Glutamatergic neuron (in vitro differentiated cells): ENCODE data around the gene SKAP2. TPM values are rescaled to one million over a fixed set of nuclear protein-coding genes. Genes with fewer than 3 reads are reported as not detected.

Experiments
- DNase-seq: peaks from one replicate; pipeline ENCODE4 v3.0.0; 2022
- H3K27ac Mint-ChIP-seq: one replicate; pipeline ENCODE4 v1.8.0; 2020; ENCODE audit warnings: mild to moderate bottlenecking, mixed read lengths, inconsistent platforms; ENCODE audit not compliant: unreplicated experiment
- H3K27me3 Mint-ChIP-seq: one replicate; pipeline ENCODE4 v1.8.0; 2020; ENCODE audit warnings: mild to moderate bottlenecking, moderate library complexity, mixed read lengths, inconsistent platforms; ENCODE audit not compliant: unreplicated experiment
- H3K36me3 Mint-ChIP-seq: one replicate; pipeline ENCODE4 v1.8.0; 2020; ENCODE audit warnings: mild to moderate bottlenecking, mixed read lengths, inconsistent platforms; ENCODE audit not compliant: unreplicated experiment
- H3K4me1 Mint-ChIP-seq: one replicate; pipeline ENCODE4 v1.8.0; 2020; ENCODE audit warnings: mild to moderate bottlenecking, low read depth, mixed read lengths, inconsistent platforms; ENCODE audit not compliant: unreplicated experiment
- H3K4me3 Mint-ChIP-seq: one replicate; pipeline ENCODE4 v1.8.0; 2020; ENCODE audit warnings: mild to moderate bottlenecking, mixed read lengths, inconsistent platforms; ENCODE audit not compliant: unreplicated experiment
- H3K9me3 Mint-ChIP-seq: one replicate; pipeline ENCODE4 v1.8.0; 2020; ENCODE audit warnings: mild to moderate bottlenecking, moderate library complexity, mixed read lengths, inconsistent platforms; ENCODE audit not compliant: unreplicated experiment
- CTCF ChIP-seq: fragments of 200-600 bp; sonication (generic); IDR thresholded peaks from one replicate; pipeline ENCODE4 v1.5.0; 2021; ENCODE audit not compliant: partially characterized antibody, unreplicated experiment
- total RNA-seq: library from RNA; stranded (reverse); fragmentation: NEBNext Ultra II Directional; extraction: Animal tissue kit (Norgen Biotek cat#: 25700); gene quantifications from one replicate; pipeline ENCODE4 v1.2.1, GENCODE V29; 2021; ENCODE audit not compliant: unreplicated experiment

Gene SKAP2
- total RNA-seq, 1 donor from 2014 or later, result 12.1 TPM

GRCh38 chr7:26815426-26815825 lies 49.0 kb downstream of the SKAP2 start:
- no peaks in the 10 kb centered on the region for H3K36me3 Mint-ChIP-seq
- TF ChIP-seq CTCF, result no peak
- H3K4me1 Mint-ChIP-seq, result peaks cover 17% of the 10 kb centered on the region
- no peaks in the 10 kb centered on the region for H3K27me3 Mint-ChIP-seq
- peaks cover 5% of the 10 kb centered on the region for H3K9me3 Mint-ChIP-seq
- H3K27ac Mint-ChIP-seq, result peak overlapping the region; percentile 70
- DNase-seq, result no peak
- no peak overlapping the region for H3K4me3 Mint-ChIP-seq

- Mint-ChIP-seq H3K27ac (no peak overlapping the region), H3K9me3 (peaks cover 5% of the 10 kb centered on the region), H3K4me1 (peaks cover 17% of the 10 kb centered on the region), H3K4me3 (no peak overlapping the region), H3K36me3 (no peaks in the 10 kb centered on the region), H3K27me3 (peaks cover 2% of the 10 kb centered on the region)
- no peak for DNase-seq
- TF ChIP-seq CTCF, result no peak
Measured at GRCh38 chr7:26813432-26813831, 51.0 kb downstream of the SKAP2 start.

- Mint-ChIP-seq H3K4me3 (no peak overlapping the region), H3K27ac (no peak overlapping the region), H3K27me3 (no peaks in the 10 kb centered on the region), H3K9me3 (no peaks in the 10 kb centered on the region), H3K36me3 (no peaks in the 10 kb centered on the region), H3K4me1 (peaks cover 2% of the 10 kb centered on the region)
- no peak for DNase-seq
- no peak for TF ChIP-seq CTCF
Measured at GRCh38 chr7:26794541-26794940, 69.8 kb downstream of the SKAP2 start.

- no peaks in the 10 kb centered on the region for H3K9me3 Mint-ChIP-seq
- no peak overlapping the region for H3K27ac Mint-ChIP-seq
- no peak for DNase-seq
- no peak overlapping the region for H3K4me3 Mint-ChIP-seq
- no peaks in the 10 kb centered on the region for H3K36me3 Mint-ChIP-seq
- no peaks in the 10 kb centered on the region for H3K27me3 Mint-ChIP-seq
- peaks cover 2% of the 10 kb centered on the region for H3K4me1 Mint-ChIP-seq
- TF ChIP-seq CTCF, result no peak
Measured at GRCh38 chr7:26792576-26792975, 71.8 kb downstream of the SKAP2 start.

- H3K9me3 Mint-ChIP-seq, result no peaks in the 10 kb centered on the region
- no peak overlapping the region for H3K27ac Mint-ChIP-seq
- no peak for DNase-seq
- no peak for TF ChIP-seq CTCF
- H3K27me3 Mint-ChIP-seq, result no peaks in the 10 kb centered on the region
- H3K4me1 Mint-ChIP-seq, result peaks cover 2% of the 10 kb centered on the region
- no peaks in the 10 kb centered on the region for H3K36me3 Mint-ChIP-seq
- H3K4me3 Mint-ChIP-seq, result no peak overlapping the region
Measured at GRCh38 chr7:26792006-26792405, 72.4 kb downstream of the SKAP2 start.
